HL-60/S4 treated with phorbol 12-myristate 13-acetate at 8.2 ng/mL for 4 days and 3 days (cell line): ENCODE measurements around the gene MAZ.
"Not testable (repeated sequence)": the region's sequence is repeated elsewhere in the genome, so short reads cannot be mapped to it uniquely, and the experiment has no call there.

Source experiments
- in situ Hi-C: fragments of 300-500 bp; cut with MboI; formaldehyde crosslinking; loops from 2 replicates; pipeline ENCODE4 v1.15.0; 2022; ENCODE audit warnings: low sequenced_read_pairs

Gene MAZ

GRCh38 chr16:29784157-29784556 is 22.2 kb upstream of the MAZ start:
- in situ Hi-C loops = no loop called here

- in situ Hi-C loops = no loop called here
Measured at GRCh38 chr16:29784901-29785500, 21.3 kb upstream of the MAZ start.

GRCh38 chr16:29787155-29787554 is 19.2 kb upstream of the MAZ start:
- in situ Hi-C loops = not testable (repeated sequence)

- in situ Hi-C loops = no loop called here
Measured at GRCh38 chr16:29789775-29790182, 16.6 kb upstream of the MAZ start.

- in situ Hi-C loops = no loop called here
Measured at GRCh38 chr16:29790183-29790948, 16.0 kb upstream of the MAZ start, which contains the start of gene KIF22. Gene KIF22 (plus strand): TSS chr16:29790751. CDS start chr16:29790760, 9 bp downstream.

- in situ Hi-C loops = no loop called here
Measured at GRCh38 chr16:29790949-29791844, 15.1 kb upstream of the MAZ start.

- in situ Hi-C loops = no loop called here
Measured at GRCh38 chr16:29791845-29792807, 14.2 kb upstream of the MAZ start.

GRCh38 chr16:29793153-29793552 is 13.2 kb upstream of the MAZ start:
- in situ Hi-C loops = not testable (repeated sequence)

- in situ Hi-C loops = no loop called here
Measured at GRCh38 chr16:29794231-29794710, 12.1 kb upstream of the MAZ start.

GRCh38 chr16:29802416-29802935 is 3.9 kb upstream of the MAZ start:
- in situ Hi-C loops = no loop called here

GRCh38 chr16:29804020-29804419 is 2.3 kb upstream of the MAZ start:
- in situ Hi-C loops = no loop called here

GRCh38 chr16:29804455-29805231 is 1.7 kb upstream of the MAZ start:
- in situ Hi-C loops = no loop called here

GRCh38 chr16:29805232-29806098 is 864 bp upstream of the MAZ start:
- in situ Hi-C loops = no loop called here

- in situ Hi-C loops = no loop called here
Measured at GRCh38 chr16:29806641-29807425, 504 bp downstream of the MAZ start.

GRCh38 chr16:29807426-29808218 is 1.3 kb downstream of the MAZ start:
- in situ Hi-C loops = no loop called here

- in situ Hi-C loops = no loop called here
Measured at GRCh38 chr16:29808219-29808900, 2.0 kb downstream of the MAZ start.
